GM19395 (cell line): ENCODE measurements around the gene SORCS3.

Experiments used
- ATAC-seq: cut with Tn5 transposase; IDR thresholded peaks from one replicate; pipeline ENCODE4 v1.9.1; 2021; ENCODE audit warnings: mild to moderate bottlenecking, moderate library complexity; ENCODE audit not compliant: unreplicated experiment

SORCS3 gene

DNA sequence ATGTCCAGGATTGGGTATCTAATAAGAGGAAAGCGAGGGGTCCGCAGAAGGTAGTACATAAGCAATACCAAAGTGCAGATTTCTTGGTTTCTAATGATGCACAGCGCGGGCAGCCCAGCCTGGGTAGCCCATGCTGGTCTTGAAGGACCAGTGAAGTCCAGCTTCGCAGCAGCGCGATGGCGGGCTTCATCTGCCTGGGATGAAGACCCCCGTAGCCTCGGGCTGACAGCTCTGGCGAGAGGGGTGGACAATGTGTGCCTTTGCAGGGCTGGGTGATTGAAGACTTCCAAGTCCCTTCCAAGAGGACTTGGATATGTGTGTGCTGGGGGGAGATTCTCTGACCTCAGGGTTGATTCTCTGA lies 2.2 kb downstream of the SORCS3 start:
- ATAC-seq: no peak

DNA sequence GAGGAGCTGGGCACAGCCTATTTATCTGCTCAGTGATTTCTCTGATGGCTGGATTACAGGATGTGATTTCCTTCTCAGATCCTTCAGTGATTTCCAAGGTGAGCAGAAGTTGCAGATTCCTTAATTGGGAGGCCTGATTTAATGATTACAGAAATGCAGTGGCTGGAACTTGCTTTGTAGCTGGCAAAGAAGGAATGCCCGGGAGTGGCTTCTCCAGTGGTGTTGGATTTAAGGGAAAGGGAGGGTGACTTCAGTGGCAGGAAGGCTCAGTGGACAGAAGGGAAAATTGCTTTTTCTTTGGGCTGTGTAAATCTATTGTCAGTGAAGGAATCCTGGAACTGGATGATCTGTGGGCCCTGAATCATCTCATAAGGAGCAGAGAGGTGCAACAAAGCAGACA lies 5.1 kb downstream of the SORCS3 start:
- no peak for ATAC-seq

DNA sequence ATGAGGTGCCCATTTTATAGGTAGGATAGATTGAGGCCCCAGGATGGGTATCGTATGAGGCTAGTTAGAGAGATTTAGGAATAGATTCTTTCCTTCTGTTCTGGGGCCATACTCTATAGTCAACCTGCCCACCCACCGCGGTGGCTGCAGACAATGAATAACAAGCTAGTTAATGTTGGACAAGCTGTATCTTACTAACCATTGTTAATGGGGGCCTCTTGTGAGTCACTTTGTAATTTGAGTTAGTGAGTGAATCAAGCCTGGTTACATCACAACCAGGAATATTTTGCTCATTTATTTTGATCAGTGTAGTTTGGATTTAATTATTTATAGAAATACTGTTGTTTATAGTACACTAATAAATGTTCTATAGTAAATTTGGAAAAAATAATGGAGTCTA lies 7.3 kb downstream of the SORCS3 start:
- ATAC-seq: no peak

DNA sequence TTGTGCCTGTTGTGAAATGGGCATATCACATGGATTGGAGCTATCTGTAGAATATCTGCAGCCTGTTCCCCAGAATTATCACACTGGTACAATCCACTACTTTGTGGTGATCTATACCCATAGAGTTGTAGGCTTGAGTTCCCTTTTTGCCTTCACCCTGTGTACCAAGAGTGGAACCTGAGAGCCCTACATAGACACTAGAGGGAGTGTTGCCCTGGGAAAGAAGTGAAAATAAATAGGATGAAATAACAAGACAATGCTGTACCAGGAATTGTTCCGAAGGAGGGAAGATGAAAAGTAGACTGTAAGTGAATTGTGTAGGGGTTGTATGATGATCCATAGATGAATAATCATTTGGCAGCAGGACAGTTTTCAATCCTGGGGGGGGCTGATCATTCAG lies 9.0 kb downstream of the SORCS3 start:
- ATAC-seq: no peak

DNA sequence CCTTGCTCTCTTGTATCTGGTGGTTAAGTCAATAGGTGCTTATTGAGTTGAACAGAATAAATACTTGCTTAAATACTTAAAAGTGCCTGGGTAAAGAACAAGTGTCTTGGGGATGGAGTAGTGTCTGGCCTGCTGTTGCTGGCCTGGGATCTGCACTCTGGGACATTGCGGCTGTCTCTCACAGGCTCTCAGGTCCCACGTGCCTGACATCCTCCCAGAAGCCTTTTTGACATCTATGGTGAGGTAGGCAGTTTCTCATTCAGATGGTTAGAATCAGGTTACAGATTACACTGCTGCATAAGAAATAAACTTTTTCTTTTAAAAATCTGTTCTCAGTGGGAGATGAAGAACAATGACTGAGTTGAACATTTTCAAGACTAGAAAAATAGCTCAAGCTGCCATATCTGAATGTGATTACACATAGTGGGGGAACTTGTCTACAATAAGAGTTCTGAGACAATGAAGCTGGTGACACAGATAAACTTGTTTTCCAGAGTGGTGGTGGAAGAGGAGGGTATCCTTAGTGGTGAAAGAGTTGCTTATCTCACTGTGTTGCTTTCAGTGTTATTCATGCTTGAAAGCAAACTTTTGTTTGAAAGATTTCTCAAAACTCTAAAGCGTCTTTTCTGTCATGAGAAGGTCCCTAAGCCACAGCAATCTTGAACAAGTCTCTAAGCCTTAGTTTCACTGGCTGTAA lies 9.7 kb downstream of the SORCS3 start:
- no peak for ATAC-seq

DNA sequence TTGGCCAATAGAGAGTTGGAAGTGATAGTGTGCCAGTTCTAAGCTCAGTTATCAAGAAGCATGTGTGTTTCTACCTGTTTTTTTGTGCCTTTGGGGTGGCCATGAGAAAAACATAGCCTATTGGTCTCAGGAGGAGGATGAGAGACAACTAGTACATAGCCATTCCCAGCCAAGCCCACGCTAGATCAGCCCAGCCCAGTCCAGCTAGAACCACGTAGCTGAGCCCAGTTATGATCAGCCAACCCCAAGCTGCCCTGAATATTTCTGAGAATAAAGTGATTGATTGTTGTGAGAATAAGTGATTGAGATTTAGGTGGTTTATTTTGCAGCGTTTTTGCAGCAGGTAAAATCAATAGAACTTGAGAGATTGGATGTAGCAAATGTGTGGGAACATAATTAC lies 15.9 kb downstream of the SORCS3 start:
- no peak for ATAC-seq

DNA sequence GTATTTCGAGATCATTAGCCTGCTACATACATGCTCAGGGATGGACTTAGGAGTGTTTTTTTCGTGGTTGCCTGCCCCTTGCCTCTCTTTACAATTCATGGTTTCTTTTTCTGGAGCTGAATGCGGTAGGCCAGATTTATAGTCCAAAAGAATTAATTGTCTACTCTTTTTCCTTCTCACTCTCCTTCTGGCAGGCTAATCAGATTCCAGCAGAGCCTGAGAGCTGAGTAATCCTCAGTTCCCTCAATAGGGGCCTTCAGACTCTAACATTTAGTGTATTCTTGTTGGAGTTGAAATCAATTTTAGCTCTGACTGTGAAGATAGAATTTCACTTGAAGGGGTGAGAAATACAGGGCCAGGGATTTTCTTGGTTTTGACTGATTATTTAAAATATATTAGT lies 16.4 kb downstream of the SORCS3 start:
- ATAC-seq: no peak

DNA sequence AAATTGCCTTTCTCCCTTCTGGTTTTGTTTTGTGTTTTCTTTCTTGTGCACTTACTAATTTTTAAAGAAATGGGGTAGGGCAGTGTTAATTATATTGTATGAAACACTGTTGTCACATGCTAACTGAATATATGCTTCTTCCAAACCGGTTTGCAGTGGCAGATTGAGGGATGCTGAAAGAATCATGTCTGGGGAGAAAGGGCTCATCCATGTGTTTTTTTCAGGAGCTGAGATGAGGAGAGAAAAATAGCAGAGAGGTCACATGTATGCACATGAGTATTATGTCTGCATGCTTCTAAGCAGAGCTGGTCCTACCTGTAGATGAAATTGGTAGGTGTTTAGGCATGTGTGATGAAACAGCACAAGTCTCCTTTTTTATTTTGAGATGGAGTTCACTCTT lies 17.0 kb downstream of the SORCS3 start:
- ATAC-seq: no peak

DNA sequence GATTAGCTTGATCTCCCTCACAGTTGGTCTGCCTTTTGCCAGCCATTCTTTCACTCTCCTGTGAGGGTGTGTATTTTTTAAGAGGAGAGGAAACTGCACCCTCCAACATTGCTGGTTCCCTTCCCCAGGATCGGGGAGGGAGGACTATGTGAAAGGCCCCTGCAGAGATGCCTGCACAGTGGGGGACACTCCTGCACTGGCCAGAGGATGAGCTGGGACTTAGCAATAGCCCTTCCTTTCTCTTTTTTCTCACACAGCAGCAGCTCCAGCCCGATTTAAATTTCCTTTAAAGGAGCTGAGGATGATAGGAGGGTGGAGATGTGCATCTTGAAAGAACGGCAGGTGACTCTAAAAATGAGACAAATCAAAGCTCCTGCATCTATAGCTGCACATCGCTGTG lies 18.7 kb downstream of the SORCS3 start:
- ATAC-seq: no peak

DNA sequence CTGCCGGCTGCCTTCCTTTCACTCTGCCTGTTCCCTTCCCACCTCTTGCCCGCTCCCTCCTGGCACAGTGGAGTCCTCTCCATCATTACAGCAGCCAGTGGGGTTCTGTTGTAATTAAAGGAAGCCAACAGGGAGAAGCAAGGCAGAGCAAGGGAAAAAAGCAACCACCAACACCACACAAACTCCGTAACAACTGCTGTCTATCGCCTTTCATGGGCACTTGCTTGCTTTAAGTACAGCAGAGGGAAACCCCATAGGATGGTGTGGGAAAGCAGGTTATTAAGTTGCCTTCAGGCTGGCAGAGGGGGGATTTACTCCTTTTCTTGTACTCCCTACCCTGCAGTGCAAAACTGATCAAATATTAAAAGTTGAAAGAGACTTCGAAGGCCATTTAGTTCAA lies 22.0 kb downstream of the SORCS3 start:
- no peak for ATAC-seq

DNA sequence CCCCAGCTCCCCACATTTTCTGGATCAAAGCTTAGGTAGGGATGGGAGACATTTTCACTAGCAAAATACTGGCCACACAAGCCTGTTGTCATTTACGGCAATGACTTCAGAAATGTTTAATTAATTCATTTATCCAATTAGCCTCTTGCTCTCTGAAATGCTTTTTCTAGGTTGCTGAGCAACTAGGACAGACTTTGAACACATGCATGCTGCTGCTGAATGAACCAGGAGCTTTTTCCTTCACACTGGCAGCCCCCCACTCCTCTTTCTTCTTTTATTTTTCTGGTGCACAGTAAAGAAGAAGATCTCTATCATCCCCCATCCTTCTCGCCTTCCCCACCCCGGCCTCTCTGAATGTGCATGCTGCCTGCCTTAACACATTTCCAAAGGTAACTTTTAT lies 22.5 kb downstream of the SORCS3 start:
- no peak for ATAC-seq

DNA sequence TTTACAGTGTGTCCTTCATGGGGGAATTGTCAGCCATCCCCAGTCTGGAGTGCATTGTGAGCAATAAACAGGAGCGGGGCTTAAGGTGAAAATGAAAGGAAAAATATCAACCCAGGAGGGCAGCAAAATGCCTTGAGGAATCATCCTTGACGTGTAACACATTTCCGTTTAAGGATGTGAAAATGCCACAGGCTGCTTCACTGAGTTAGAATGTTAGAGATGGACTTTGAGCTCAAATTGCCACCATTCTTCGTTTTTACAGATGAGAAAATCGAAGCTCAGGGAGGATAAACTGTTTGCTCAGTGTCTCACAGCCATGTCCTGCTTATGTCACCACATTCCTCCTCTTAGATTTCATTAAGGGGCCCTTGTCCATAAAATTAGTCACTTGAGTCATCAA lies 23.1 kb downstream of the SORCS3 start:
- ATAC-seq: no peak

DNA sequence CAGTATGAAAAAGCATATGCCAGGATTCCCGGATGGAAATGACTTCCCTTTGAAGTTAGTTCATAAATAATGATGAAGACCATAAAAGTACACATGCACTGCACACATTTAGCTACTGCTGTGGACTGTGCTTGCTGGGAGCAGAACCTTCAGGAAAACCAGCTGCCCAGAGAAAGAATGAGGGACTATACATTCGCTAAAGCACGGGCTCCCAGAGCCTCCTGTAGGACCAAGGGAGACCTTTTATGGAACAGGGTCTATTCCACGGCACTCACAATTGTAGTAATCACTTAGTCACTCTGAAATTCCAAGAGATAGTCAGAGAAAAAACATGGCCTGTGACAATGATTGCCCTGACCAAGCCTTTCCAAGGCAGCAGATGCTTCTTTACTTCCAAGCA lies 24.1 kb downstream of the SORCS3 start:
- ATAC-seq: no peak

DNA sequence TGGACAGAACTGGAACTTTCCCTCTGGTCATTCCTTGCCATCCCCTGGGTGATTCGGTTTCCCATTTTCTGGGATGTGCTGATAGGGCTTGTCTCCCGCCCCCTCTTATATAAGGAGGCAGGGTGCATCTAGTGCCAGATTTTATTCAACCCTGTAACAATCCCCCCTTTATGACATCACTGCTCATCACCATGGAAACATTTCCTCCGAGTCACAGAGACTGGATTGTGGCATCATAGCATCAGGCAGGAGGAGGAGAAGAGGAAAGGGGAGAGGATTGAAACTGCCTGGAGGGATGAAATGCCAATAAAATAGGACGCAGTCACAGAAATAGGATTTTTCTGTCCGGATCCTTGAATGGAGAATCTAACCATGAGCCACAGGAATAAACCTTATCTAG lies 25.0 kb downstream of the SORCS3 start:
- no peak for ATAC-seq

DNA sequence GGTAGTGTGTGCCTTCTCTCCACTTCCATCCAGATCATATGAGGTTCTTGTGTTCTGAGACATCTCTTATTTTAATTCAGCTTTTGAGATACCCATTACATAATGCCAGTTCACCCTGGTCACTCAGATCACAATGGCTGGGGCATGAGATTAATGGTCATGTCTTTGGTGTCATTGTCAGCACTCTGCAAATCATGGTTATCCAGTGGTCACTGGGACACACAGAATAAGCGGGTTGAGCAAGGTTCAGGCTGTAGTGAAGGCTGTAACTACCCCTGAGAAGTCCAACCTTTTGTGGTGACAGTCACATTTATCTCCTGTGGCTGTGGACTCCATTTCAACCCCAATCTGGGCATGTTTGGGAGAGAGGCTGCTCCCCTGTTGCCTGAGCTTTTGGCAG lies 35.8 kb downstream of the SORCS3 start:
- no peak for ATAC-seq

DNA sequence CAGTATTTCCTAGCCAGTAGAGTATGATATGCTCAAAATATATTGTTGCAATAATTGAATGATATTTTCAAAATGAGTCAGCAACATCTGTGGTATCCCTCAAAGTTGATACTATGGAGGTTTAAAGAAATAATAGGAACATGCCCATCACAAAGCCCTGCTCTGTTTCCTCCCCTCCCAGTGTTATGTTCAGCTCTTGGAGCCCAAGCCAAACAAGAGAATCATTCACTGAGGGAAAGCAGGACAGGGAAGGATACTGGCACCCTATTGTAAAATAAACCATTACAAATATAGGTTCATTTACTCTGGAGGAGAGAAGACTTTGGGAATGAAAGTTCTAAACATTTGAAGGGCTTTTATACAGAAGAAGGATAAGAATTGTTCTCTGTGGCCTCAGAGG lies 37.6 kb downstream of the SORCS3 start:
- no peak for ATAC-seq

DNA sequence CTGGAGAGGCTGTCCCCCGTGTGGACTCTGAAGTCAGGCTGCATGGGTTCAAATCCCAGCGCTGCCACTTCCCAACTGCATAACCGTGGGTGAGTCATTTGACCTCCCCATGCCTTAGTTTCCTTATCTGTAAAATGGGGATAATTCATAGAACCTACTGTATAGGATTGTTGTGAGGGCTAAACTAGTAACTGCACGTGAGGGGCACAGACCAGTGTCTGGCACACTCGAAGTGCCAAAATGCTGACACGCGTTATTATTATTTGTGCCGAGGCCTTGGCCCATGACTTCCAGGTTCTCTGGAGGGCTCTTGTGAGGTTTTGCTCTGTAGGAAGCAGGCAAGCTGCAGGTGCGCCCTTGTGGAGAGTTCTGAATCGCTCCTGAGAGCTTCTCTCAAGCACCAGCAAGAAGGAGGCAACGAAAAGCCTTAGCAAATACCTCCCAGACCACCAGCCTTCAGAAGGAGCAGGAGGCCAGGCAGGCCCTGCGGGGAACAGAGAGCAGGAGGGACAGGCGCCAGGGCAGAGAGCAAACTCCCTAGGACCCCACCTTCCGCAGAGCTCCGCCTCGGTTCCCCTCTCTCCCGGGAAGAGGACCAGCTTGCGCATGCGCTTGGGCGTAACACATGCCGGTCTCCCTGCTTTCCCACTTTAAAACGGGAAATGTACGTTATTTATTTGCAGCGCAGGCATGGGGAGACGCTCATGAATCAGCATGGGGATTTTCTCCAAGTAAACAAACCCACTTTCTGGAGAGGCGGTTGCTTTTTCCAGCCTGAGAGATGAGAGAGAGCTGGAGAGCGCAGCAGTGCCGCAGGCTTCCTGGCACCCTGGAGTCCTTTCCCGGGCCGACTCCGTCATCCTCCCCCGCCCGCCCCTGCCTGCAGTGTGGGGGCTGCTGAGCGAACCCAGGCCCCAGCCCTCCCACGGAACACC lies 39.6 kb downstream of the SORCS3 start:
- no peak for ATAC-seq

DNA sequence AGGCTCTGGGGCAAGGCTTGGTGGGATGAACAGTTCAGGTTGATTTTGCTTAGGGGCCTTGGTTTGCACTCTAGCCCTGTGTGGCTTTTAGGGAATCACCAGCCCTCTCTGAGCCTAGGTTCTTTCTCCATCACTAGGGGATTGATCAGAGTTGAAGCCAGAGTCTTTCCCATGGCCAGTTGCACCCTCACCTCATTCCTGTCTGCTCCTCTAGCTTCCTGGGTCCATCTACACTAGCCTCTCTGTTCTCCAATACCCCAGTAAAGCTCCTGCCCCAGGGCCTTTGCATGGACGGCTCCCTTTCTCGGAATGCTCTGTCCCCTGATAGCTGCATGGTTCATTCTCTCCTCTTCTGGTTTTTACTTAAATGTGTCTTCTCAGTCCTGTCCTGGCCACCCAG lies 40.4 kb downstream of the SORCS3 start:
- no peak for ATAC-seq

DNA sequence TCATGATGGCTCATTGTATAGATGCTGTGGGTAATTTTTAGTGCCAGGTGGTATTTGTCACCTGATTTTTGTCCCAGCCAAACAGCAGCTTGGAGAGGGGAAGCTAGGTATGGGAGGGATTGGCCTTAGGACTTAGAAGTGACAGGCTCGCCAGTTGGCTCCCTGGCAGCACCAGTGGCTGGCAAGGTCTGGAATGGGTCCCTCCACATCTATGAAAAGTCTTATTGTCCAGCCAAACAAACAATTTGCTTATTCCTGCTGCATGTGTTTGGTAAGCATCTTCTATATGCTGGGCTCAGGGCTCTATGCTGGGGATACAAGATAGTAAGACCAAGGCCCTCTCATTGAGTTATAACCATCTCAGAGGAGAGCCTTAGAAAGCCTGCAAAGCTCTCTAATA lies 42.5 kb downstream of the SORCS3 start:
- no peak for ATAC-seq

DNA sequence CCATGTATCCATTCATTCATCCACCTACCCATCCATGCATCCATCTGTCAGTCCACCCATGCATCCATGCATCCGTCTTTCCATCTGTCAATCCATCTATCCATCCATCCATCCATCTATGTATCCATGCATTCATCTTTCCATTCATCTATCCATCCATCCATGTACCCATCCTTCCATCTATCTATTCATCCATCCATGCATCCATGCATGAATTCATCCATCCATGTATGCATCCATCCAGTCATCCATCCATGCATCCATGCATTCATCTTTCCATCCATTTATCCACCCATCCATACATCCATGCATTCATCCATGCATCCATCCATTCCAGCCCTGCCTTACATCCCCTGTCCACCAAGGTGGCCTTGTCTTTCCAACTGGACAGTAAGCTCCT lies 45.7 kb downstream of the SORCS3 start:
- ATAC-seq: no peak

DNA sequence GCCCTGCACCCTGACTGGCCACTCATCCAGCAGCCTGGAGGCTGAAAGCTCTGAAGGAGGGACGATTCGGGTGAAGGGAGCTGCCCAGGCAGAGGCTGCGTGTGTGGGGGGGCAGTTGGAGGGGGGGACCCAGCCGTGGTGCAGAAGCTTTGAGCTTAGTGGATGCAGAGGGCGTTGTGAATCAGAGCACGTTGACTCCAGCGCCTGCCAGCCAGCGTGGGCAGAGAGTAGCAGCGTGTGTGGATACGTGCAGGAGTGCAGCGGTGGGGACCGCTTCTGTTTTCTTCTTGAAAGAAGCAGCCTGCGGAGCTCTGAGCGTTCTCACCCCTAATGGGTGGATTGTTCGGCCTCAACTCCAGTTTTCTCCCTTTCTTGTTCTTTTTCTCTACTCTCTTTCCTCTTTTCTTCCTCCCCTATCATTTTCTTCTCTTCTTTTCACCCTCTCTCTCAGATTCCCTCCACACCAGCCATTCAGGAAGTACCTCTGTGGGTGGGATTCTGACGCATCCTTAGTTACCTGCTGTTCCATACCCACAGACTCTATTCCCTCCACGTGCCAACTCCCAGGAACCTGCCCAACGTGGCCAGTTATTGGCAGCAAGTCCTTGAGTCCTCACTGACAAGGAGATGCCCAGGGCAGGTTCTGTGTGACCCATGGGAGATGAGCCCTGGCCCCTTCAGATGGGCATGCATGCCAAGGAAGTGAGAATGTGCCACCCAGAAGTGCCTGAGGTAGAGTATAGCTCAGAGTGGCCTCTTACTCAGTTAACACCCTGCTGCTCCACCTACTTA lies 47.4 kb downstream of the SORCS3 start:
- no peak for ATAC-seq

DNA sequence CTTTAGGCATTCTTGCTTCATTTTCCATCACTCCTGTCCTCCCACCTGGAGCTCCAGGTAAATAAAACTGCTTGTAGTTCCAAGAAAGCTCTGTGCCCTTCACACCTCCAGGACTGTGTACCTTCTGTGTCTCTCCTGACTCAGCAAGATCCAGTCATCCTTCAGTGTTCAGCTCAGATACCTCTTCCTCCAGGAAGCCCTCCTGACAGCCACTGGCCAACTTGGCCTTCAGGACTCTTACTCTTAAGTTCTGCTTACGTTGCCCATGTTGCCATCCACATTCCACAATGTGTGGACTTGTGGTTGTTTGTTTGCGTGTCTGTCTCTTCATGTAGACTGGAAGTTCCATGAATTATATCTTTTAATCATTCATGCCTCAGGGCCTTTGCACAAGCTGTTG lies 48.0 kb downstream of the SORCS3 start:
- no peak for ATAC-seq
